ENCODE measurements around the gene CCDC158.
"Not testable (repeated sequence)": the region's sequence is repeated elsewhere in the genome, so short reads cannot be mapped to it uniquely, and the experiment has no call there.

The CCDC158 gene

GRCh38 chr4:76429636-76430035 is 8.7 kb upstream of the CCDC158 start:
- DNase-seq: no peak

GRCh38 chr4:76426272-76426671 is 5.3 kb upstream of the CCDC158 start:
- DNase-seq: no peak

- not testable (repeated sequence) for DNase-seq
Observed at GRCh38 chr4:76423159-76423558, 2.2 kb upstream of the CCDC158 start.

- DNase-seq: no peak
Observed at GRCh38 chr4:76420188-76420761, 666 bp downstream of the CCDC158 start.

- DNase-seq: no peak
Observed at GRCh38 chr4:76410636-76411035, 10.3 kb downstream of the CCDC158 start.

GRCh38 chr4:76407440-76408119 is 13.4 kb downstream of the CCDC158 start:
- no peak for DNase-seq

GRCh38 chr4:76406081-76406480 is 14.9 kb downstream of the CCDC158 start:
- no peak for DNase-seq

GRCh38 chr4:76401654-76402053 is 19.3 kb downstream of the CCDC158 start:
- no peak for DNase-seq

GRCh38 chr4:76388160-76388908 is 32.6 kb downstream of the CCDC158 start:
- DNase-seq: no peak

- no peak for DNase-seq
Observed at GRCh38 chr4:76386566-76387305, 34.2 kb downstream of the CCDC158 start.

- no peak for DNase-seq
Observed at GRCh38 chr4:76385974-76386373, 35.0 kb downstream of the CCDC158 start.

- no peak for DNase-seq
Observed at GRCh38 chr4:76384052-76384451, 36.9 kb downstream of the CCDC158 start.

GRCh38 chr4:76383001-76383400 is 37.9 kb downstream of the CCDC158 start:
- DNase-seq: no peak

GRCh38 chr4:76381986-76382385 is 39.0 kb downstream of the CCDC158 start:
- DNase-seq: no peak

GRCh38 chr4:76380561-76380960 is 40.4 kb downstream of the CCDC158 start:
- no peak for DNase-seq

- DNase-seq: no peak
Observed at GRCh38 chr4:76377911-76378310, 43.0 kb downstream of the CCDC158 start.

- DNase-seq: no peak
Observed at GRCh38 chr4:76377481-76377901, 43.5 kb downstream of the CCDC158 start.

GRCh38 chr4:76376534-76376933 is 44.4 kb downstream of the CCDC158 start:
- no peak for DNase-seq

- no peak for DNase-seq
Observed at GRCh38 chr4:76375703-76376102, 45.2 kb downstream of the CCDC158 start.

GRCh38 chr4:76374798-76375197 is 46.1 kb downstream of the CCDC158 start:
- DNase-seq: no peak

GRCh38 chr4:76373919-76374552 is 46.9 kb downstream of the CCDC158 start:
- DNase-seq: no peak

GRCh38 chr4:76366737-76367136 is 54.2 kb downstream of the CCDC158 start:
- DNase-seq: no peak

- no peak for DNase-seq
Observed at GRCh38 chr4:76365636-76366035, 55.3 kb downstream of the CCDC158 start.
